ENCODE measurements around the gene EEPD1. TPM values are rescaled to one million over a fixed set of nuclear protein-coding genes. Genes with fewer than 3 reads are reported as not detected.

Gene EEPD1
- total RNA-seq, 1 donor from 2014 or later = 6.5 TPM

DNA sequence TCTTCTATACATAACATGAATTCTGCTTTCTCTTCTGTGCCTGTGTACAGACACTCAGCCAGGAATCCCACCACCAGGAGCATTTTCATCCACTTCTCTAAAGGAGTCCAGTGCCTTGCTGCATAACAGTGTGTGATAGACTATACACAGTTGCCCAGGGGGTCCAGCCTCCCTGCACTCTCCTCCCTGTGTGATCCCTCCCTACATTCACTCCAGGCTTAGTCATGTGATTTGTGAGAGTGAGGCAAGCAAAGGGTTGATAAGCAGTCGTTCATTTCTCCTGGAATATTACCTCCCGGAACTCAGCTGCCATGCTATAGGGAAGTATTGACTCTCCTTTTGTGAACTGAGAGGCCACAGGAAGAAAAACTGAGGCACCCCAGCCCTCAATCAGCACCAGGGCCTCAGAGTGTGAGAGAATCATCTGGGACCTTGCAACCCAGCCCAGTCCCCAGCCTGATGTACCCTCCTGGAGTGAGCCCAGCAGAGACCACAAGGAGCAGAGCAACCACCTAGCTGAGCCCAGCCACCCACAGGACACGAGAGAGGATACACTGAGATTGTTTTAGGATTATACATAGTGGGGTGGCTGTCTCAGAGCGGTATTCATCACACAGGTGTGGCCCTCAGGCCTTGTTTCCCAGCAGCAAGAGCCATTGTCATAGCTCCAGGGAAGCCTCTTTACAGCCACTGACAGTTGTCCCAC is 45.0 kb upstream of the EEPD1 start:
- H3K4me3 Mint-ChIP-seq = no peak overlapping the region
- no peak overlapping the region for H2AFZ ChIP-seq (replicated peaks)
- H4K20me1 ChIP-seq (ENCODE audit: low read depth) = no peaks in the 10 kb centered on the region
- H3K9ac ChIP-seq = no peak overlapping the region
- H3K36me3 ChIP-seq = no peaks in the 10 kb centered on the region
- DNase-seq (ENCODE audit: low spot score) = no peak
- peaks cover 2% of the 10 kb centered on the region for H3K27me3 Mint-ChIP-seq (ENCODE audit: insufficient read depth, low read depth)
- H3K27ac ChIP-seq = no peak overlapping the region
- H3K4me3 ChIP-seq = no peak overlapping the region
- no peaks in the 10 kb centered on the region for H3K4me1 Mint-ChIP-seq
- TF ChIP-seq, protein P1, sequence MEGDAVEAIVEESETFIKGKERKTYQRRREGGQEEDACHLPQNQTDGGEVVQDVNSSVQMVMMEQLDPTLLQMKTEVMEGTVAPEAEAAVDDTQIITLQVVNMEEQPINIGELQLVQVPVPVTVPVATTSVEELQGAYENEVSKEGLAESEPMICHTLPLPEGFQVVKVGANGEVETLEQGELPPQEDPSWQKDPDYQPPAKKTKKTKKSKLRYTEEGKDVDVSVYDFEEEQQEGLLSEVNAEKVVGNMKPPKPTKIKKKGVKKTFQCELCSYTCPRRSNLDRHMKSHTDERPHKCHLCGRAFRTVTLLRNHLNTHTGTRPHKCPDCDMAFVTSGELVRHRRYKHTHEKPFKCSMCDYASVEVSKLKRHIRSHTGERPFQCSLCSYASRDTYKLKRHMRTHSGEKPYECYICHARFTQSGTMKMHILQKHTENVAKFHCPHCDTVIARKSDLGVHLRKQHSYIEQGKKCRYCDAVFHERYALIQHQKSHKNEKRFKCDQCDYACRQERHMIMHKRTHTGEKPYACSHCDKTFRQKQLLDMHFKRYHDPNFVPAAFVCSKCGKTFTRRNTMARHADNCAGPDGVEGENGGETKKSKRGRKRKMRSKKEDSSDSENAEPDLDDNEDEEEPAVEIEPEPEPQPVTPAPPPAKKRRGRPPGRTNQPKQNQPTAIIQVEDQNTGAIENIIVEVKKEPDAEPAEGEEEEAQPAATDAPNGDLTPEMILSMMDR (IDR thresholded peaks at IDR 0.05) = no peak
- TF ChIP-seq EZH2phosphoT487 (IDR thresholded peaks at IDR 0.05) (no peak), EZH2 (IDR thresholded peaks at IDR 0.05) (no peak)
- H3K27me3 ChIP-seq = no peaks in the 10 kb centered on the region
- H3K9me3 ChIP-seq (ENCODE audit: low read depth) = no peaks in the 10 kb centered on the region
- no peak overlapping the region for H3K27ac Mint-ChIP-seq
- H3K9me3 Mint-ChIP-seq = no peaks in the 10 kb centered on the region
- no peaks in the 10 kb centered on the region for H3K79me2 ChIP-seq (ENCODE audit: low read depth)
- H3K4me1 ChIP-seq = no peaks in the 10 kb centered on the region
- no peak overlapping the region for H3K4me2 ChIP-seq
- H3F3A ChIP-seq (ENCODE audit: low read depth) = no peaks in the 10 kb centered on the region
- no peaks in the 10 kb centered on the region for H3K36me3 Mint-ChIP-seq

DNA sequence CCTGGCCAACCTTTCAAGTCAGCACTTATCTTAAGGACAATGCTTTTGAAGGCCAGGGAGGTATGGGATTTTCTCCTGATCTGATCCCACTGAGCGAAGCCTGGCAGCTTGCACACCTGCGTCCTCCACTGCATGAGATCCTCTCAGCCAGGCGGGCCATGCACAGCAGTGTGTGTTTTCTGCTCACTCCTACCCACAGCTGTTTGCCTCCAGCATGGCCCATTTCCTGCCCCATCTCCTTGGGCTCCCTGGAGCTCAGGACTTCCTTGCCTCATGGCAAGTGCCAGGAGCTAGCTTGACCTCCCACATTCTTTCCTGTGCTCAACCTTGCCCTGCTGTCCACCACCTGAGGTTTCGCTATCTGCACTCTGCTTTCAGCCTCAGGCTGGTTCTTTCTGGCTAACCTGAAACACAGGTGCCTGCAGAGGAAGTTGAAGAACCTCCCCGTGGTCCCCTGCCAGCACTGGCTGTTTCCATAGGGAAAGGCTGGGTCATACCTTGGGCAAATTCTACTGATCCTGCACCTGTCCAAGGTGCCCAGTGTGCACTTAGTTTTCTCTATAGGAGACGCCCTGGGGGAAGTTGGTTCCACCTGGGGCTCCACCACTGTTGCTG is 43.9 kb upstream of the EEPD1 start:
- H3K27me3 ChIP-seq = no peaks in the 10 kb centered on the region
- H3K36me3 ChIP-seq = no peaks in the 10 kb centered on the region
- no peaks in the 10 kb centered on the region for H3K79me2 ChIP-seq (ENCODE audit: low read depth)
- no peak for TF ChIP-seq EZH2 (IDR thresholded peaks at IDR 0.05)
- Mint-ChIP-seq H3K4me3 (no peak overlapping the region), H3K27me3 (ENCODE audit: insufficient read depth, low read depth) (peaks cover 2% of the 10 kb centered on the region), H3K36me3 (no peaks in the 10 kb centered on the region), H3K4me1 (no peaks in the 10 kb centered on the region), H3K27ac (peak overlapping the region; percentile 27), H3K9me3 (no peaks in the 10 kb centered on the region)
- H3K9me3 ChIP-seq (ENCODE audit: low read depth) = no peaks in the 10 kb centered on the region
- no peaks in the 10 kb centered on the region for H3K4me1 ChIP-seq
- H4K20me1 ChIP-seq (ENCODE audit: low read depth) = no peaks in the 10 kb centered on the region
- no peak overlapping the region for H3K9ac ChIP-seq
- H2AFZ ChIP-seq (replicated peaks) = no peak overlapping the region
- DNase-seq (ENCODE audit: low spot score) = no peak
- H3K4me3 ChIP-seq = no peak overlapping the region
- no peak overlapping the region for H3K4me2 ChIP-seq
- no peaks in the 10 kb centered on the region for H3F3A ChIP-seq (ENCODE audit: low read depth)
- H3K27ac ChIP-seq = no peak overlapping the region

DNA sequence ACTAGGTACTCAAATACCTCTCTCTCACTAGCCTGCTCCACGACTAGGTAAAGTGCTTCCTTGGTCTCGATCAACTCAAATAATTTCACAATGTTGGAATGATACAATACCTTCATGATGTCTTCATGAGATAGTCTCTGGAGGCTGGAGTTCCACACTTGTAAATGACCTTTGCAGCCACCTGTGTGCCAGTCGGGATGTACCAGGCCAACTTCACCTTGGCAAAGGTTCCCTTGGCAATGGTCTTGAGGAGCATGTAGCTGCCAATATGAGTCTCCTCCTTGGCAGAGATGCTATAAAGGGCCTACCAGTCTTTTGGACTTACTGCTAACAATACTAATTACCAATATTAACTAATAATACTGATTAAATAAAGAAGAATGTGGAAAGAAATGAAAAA is 42.5 kb upstream of the EEPD1 start:
- H3K36me3 ChIP-seq = no peaks in the 10 kb centered on the region
- H2AFZ ChIP-seq (replicated peaks) = no peak overlapping the region

More for the DNA sequence above, 42.5 kb upstream of the EEPD1 start:
- Mint-ChIP-seq H3K4me3 (no peak overlapping the region), H3K27me3 (ENCODE audit: insufficient read depth, low read depth) (peaks cover 2% of the 10 kb centered on the region), H3K4me1 (no peaks in the 10 kb centered on the region), H3K36me3 (no peaks in the 10 kb centered on the region), H3K27ac (no peak overlapping the region), H3K9me3 (no peaks in the 10 kb centered on the region)
- Histone ChIP-seq H3K79me2 (ENCODE audit: low read depth) (no peaks in the 10 kb centered on the region), H3K27me3 (no peaks in the 10 kb centered on the region), H4K20me1 (ENCODE audit: low read depth) (no peaks in the 10 kb centered on the region), H3K9me3 (ENCODE audit: low read depth) (no peaks in the 10 kb centered on the region), H3K27ac (no peak overlapping the region), H3K4me2 (no peak overlapping the region), H3F3A (ENCODE audit: low read depth) (no peaks in the 10 kb centered on the region), H3K4me3 (no peak overlapping the region), H3K9ac (no peak overlapping the region), H3K4me1 (no peaks in the 10 kb centered on the region)
- no peak for TF ChIP-seq EZH2phosphoT487 (IDR thresholded peaks at IDR 0.05)
- TF ChIP-seq EZH2 (IDR thresholded peaks at IDR 0.05) = no peak
- TF ChIP-seq, protein P1 (IDR thresholded peaks at IDR 0.05) = no peak
- no peak for DNase-seq (ENCODE audit: low spot score)

Measured in neural progenitor cell (in vitro differentiated cells).